ENCODE results near the gene SRP9.
"Not testable (repeated sequence)": the region's sequence is repeated elsewhere in the genome, so short reads cannot be mapped to it uniquely, and the experiment has no call there.

SRP9 gene

GRCh38 chr1:225757927-225758656, 19.5 kb upstream of the SRP9 start:
- DNase-seq = no peak

- not testable (repeated sequence) for DNase-seq
These were observed 17.7 kb upstream of the SRP9 start for GRCh38 chr1:225759972-225760371.

GRCh38 chr1:225760531-225760930, 17.1 kb upstream of the SRP9 start:
- DNase-seq = no peak

- not testable (repeated sequence) for DNase-seq
These were observed 16.2 kb upstream of the SRP9 start for GRCh38 chr1:225761395-225761794.

GRCh38 chr1:225762002-225762441, 15.6 kb upstream of the SRP9 start:
- no peak for DNase-seq

- no peak for DNase-seq
These were observed 15.2 kb upstream of the SRP9 start for GRCh38 chr1:225762444-225762843.

- no peak for DNase-seq
These were observed 13.7 kb upstream of the SRP9 start for GRCh38 chr1:225763716-225764548.

GRCh38 chr1:225765982-225766674, 11.5 kb upstream of the SRP9 start:
- no peak for DNase-seq

GRCh38 chr1:225766967-225767633, 10.5 kb upstream of the SRP9 start:
- DNase-seq = no peak

- no peak for DNase-seq
These were observed 9.7 kb upstream of the SRP9 start for GRCh38 chr1:225767634-225768540.

GRCh38 chr1:225768662-225769426, 8.8 kb upstream of the SRP9 start:
- DNase-seq = no peak

GRCh38 chr1:225769687-225770086, 7.9 kb upstream of the SRP9 start:
- DNase-seq = no peak

- DNase-seq = no peak
These were observed 6.9 kb upstream of the SRP9 start for GRCh38 chr1:225770561-225771248.

- DNase-seq = no peak
These were observed 5.8 kb upstream of the SRP9 start for GRCh38 chr1:225771661-225772322.

GRCh38 chr1:225772323-225772768, 5.3 kb upstream of the SRP9 start:
- DNase-seq = peak; percentile 20

- DNase-seq = no peak
These were observed 4.8 kb upstream of the SRP9 start for GRCh38 chr1:225772848-225773247.

GRCh38 chr1:225774281-225775147, 3.1 kb upstream of the SRP9 start:
- no peak for DNase-seq

- DNase-seq = no peak
These were observed 1.3 kb upstream of the SRP9 start for GRCh38 chr1:225776294-225776693.

Data from activated CD4-positive, alpha-beta T cell treated with anti-CD3 and anti-CD28 coated beads, Interleukin-2, amount 50 U/mL, for 1 hour (primary cell).